GM19372 (cell line): ENCODE measurements around the gene GPR143.

ENCODE experiments used
- ATAC-seq: cut with Tn5 transposase; IDR thresholded peaks from one replicate; pipeline ENCODE4 v1.9.1; 2021; ENCODE audit warnings: mild to moderate bottlenecking, low read depth, moderate library complexity; ENCODE audit not compliant: unreplicated experiment

Gene GPR143

GRCh38 chrX:9677098-9677739 lies 88.4 kb downstream of the GPR143 start:
- peak; percentile 97 for ATAC-seq

GRCh38 chrX:9676738-9677097 lies 88.9 kb downstream of the GPR143 start:
- no peak for ATAC-seq

GRCh38 chrX:9676306-9676705 lies 89.3 kb downstream of the GPR143 start:
- no peak for ATAC-seq
